ENCODE measurements around the gene B4GALNT4.
"Not testable (repeated sequence)": the region's sequence is repeated elsewhere in the genome, so short reads cannot be mapped to it uniquely, and the experiment has no call there.

B4GALNT4 gene

DNA sequence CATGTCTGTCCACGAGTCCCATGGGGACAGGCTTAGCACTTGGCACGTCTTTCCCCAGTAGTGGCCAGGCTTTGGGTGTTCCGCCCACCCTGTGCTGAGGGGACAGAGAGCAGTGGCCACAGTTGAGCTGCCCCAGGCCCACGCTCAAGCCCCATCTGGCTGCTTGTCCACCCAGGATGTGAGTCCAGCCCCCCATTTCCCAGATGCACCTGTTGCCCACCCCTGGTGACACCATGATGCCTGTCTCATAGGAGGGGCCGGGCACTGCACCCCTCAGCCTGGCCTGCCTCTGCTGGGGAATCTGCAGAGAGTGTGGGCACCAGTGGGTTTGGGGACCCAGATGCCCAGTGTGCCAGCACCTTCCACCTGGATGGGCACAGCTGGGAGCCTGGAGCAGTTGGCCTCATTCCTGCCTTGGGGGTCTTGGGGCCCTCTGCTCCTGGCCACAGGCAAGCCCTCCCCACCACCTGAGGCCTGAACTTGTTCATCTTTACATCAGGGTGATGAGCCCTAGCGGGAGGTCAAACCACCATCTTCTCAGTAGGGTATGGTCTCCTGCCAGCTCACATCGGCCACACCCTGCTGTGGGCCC lies 39.8 kb downstream of the B4GALNT4 start:
- no peak for DNase-seq

DNA sequence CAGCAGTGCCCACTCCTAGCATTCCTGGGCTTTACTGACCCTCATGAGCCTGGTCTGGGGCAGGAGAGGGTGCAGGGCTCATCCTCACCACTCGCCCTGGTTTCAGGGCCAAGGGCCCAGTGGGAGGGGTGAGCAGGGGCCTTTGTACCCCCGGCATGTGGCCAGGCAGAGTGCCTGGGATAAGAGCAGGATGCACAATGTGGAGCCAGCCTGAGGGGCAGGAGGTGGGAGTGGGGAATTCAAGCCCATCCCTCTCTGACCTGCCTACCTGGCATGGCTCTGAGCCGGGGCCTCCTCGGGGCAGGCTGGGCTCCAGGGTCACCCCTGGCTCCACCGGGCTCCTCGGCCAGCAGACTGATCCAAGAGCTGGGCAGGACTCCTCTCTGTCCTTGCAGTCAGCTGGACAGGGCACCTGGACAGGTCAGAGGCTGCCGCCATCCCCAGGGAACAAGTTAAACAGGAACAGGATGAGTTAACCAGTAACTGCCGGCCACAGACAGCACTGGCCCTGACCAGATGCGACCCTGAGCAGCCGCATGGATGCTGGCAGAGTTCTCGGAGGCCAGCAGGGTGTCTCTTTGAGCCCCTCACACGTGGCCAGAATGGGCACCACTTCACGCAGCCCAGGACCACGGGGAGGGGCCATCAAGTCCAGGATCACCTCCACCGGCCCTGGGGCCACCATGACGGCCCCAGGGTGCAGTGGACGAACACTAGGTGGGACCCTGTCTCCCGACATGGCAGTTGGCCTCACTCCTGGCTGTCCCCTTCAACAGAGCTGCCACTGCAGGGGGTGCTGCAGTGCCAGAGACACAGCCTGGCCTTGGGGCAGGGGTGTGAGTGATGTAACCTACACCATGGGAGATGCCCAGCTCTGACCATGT lies 40.5 kb downstream of the B4GALNT4 start:
- no peak for DNase-seq

DNA sequence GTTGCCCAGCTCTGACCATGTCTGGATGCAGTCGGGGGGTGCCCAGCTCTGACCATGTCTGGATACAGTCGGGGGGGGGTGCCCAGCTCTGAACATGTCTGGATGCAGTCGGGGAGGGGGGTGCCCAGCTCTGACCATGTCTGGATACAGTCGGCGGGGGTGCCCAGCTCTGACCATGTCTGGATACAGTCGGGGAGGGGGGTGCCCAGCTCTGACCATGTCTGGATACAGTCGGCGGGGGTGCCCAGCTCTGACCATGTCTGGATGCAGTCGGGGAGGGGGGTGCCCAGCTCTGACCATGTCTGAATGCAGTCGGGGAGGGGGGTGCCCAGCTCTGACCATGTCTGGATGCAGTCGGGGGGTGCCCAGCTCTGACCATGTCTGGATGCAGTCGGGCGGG lies 41.4 kb downstream of the B4GALNT4 start:
- not testable (repeated sequence) for DNase-seq

DNA sequence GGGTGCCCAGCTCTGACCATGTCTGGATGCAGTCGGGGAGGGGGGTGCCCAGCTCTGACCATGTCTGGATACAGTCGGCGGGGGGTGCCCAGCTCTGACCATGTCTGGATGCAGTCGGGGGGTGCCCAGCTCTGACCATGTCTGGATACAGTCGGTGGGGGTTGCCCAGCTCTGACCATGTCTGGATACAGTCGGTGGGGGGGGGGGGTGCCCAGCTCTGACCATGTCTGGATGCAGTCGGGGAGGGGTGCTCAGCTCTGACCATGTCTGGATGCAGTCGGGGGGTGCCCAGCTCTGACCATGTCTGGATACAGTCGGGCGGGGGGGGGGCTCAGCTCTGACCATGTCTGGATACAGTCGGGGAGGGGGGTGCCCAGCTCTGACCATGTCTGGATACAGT lies 42.2 kb downstream of the B4GALNT4 start:
- DNase-seq = not testable (repeated sequence)

DNA sequence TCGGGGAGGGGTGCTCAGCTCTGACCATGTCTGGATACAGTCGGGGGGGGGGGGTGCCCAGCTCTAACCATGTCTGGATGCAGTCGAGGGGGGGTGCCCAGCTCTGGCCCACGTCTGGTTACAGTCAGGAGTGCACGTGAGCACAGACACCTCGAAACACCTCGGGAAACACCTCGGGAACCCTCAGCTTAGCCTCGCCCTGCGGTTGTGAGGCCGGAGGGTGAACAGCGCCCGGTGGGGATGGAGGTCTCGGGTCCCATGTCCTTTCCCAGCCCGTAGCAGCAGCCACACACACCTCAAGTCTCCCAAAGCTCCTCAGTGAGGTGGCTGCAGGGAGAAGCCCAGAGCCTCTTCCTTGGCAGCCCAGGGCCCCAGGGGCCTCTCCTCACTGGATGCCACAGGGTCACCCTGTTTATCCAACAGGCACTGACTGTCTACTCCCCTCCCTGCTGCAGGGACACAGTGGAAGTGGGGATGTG lies 43.4 kb downstream of the B4GALNT4 start:
- no peak for DNase-seq

DNA sequence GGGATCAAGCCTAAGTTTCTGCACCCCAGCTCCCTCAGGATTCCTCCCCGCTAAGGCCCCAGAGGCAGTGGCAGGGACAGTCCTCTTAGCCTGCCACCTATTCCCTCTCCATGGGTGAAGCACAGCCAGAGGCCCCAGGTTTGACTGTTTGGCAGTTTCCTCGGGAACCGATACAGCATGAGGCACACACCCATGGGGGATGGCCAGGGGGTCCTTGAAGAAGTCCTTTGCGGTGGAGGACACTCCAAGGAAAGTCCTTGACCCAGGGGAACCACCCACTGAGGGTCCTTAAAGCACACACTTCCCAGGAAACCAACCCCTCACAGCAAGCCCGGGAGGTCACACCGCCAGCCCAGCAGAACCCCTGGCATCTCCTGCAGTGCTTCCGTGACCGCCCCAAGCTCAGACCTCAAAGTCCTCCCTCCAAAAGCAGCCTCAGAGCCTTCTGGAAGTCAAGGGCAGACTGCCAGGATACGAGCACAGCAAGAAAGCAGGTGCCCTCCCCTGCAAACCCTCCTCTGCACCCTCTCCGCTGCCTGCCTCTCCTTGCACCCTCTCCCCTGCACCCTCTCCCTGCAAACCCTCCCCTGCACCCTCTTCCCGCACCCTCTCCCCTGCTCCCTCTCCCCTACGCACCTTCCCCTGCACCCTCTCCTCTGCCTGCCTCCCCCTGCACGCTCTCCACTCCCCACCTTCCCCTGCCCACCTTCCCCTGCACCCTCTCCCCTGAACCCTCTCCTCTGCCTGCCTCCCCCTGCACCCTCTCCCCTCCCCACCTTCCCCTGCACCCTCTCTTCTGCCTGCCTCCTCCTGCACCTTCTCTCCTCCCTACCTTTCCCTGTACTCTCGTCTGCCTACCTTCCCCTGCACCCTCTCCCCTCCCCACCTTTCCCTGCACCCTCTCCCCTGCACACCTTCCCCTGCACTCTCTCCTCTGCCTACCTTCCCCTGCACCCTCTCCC lies 44.1 kb downstream of the B4GALNT4 start:
- no peak for DNase-seq

DNA sequence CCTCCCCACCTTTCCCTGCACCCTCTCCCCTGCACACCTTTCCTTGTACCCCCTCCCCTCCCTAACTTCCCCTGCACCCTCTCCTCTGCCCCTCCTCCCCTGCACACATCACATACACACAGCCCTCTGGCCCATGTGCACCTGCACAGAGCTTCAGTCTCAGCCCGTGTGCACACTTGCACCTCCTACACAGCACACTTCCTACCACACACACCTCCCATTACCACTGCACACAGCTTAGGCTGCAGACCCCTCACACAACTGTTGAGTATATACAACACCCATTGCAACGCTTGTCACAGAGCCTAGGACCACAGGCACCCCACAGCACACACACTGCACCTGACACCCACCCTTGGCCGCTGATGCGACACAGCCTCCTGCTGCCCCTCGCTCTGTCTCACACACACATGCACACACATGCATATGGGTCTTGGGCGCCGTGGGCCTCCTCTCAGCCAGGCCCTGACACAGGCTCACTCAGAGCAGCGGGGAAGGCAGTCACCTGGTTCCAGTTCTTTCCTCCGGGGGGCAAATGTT lies 45.1 kb downstream of the B4GALNT4 start:
- DNase-seq = no peak

DNA sequence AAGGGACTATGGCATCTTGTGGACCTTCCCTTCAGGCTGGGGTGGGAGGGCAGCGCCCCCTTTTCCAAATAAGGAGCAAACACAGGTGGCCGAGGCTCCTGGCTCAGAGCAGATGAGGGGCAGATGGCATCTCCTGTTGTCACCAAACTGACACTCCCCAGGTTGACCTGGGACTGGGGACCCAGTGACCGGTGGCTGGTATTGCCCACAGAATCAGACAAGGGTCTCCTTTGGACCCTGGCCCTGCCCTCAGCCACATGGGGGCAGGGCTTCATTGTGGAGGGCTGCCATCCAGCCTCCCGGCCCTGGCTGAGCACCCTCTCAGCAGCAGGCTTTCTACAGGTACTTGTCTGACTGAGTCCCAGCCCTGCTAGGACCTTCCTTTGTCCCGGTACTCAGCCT lies 46.3 kb downstream of the B4GALNT4 start:
- no peak for DNase-seq

DNA sequence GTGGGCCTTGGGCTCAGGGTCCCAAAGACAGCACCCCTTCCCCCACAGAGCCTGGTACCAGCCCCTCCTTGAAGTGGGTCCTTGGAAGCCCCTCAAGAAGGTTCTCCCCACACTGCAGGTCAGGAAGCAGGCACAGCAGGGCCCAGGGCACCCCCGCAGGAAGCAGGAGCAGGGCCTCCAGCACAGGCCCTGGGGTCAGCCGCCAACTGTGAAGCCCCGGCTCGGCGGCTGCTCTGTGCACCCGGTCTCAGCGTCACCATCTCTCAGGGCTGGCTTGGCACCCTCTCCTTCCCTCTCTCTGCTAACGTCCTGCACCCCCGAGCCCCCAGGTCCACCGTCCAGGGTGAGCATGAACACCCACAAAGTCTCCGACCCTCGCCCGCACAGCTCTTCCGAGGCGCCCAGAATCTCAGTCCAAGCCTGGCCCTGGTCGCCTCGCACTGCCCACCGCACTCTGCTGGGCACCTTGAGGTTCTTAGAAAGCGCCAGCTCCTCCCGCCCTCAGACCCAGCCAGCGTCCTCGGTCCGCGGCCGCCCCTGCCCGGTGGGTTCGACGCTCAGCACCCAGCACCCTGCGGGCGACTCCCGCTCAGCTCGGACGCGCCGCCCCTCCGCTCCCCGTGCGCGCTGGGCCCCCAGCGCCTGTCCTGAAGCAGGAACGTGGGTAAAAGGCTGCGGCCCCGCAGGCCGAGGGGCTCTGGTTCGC lies 46.9 kb downstream of the B4GALNT4 start:
- no peak for DNase-seq

DNA sequence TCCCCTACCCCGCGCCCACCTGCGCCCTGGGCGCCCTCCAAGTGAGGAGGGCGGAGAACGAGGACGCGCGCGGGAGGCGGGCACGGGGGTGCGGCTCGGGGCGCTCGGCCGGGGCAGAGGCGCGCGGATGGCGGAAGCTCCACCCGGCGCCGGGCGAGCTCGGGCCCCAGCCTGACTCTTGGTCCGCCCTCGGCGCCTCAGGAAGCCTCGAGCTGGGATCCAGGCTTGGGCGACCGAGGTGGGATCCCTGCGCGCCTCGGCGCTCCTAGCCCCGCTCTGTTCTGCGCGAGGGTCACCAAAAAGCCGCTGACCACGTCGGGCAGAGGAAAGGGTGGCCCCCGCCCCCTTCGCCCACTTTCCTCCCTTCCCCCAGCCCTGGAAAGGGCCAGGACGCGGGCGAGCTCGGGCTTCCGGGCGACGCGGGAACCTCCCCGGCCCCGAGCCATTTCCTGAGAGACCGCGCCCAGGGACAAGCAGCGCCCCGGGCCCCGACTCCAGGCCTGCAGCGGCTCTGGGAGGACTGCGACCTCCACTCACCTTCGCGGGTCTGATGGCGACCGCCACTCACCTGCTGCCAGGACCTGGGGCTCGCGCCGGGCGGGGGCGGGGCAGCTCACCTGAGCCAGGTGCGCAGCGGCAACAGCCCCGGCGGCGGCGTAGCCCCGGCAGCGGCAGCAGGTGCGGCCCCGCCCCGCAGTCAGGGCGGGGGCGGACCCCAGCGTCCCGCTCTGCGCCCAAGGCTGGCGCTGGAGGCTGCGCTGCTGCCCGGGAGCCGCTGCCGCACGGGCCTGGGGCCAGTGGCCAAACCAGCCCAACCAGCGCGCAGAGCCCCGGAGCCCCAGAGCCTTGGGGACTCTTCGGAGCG lies 47.7 kb downstream of the B4GALNT4 start:
- no peak for DNase-seq

DNA sequence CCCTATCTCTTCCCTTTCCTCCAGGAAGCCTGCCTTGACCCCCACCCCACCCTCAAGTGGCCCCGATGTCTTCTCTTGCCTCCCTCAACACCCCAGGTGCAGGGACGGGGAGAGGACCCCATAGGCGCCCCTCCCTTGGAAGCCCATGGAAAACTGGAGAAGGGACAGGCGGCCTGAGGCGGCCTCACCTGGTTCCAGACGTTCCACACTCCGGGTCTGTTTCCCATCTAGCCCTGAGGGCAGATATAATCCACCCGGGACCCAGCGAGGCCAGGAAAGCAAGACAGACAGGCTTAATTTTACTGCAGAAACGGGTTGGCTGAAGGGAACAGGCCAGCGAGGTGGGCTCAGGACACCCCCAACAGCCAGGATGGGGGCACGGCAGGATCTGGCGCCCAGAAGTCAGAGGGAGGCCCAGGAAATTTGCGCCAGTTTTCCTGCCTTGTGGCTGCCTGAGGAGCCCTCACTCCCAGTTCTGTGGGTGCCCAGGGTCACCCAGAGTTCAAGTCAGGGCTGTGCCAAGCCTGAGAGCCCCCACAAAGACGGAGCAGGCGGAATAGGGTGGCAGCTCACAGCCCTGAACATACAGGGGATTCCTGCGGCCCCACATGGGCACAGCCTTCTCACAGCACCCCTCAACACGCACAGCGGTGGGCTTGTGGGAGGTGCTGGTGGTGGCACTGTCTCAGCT lies 48.5 kb downstream of the B4GALNT4 start:
- DNase-seq = no peak

DNA sequence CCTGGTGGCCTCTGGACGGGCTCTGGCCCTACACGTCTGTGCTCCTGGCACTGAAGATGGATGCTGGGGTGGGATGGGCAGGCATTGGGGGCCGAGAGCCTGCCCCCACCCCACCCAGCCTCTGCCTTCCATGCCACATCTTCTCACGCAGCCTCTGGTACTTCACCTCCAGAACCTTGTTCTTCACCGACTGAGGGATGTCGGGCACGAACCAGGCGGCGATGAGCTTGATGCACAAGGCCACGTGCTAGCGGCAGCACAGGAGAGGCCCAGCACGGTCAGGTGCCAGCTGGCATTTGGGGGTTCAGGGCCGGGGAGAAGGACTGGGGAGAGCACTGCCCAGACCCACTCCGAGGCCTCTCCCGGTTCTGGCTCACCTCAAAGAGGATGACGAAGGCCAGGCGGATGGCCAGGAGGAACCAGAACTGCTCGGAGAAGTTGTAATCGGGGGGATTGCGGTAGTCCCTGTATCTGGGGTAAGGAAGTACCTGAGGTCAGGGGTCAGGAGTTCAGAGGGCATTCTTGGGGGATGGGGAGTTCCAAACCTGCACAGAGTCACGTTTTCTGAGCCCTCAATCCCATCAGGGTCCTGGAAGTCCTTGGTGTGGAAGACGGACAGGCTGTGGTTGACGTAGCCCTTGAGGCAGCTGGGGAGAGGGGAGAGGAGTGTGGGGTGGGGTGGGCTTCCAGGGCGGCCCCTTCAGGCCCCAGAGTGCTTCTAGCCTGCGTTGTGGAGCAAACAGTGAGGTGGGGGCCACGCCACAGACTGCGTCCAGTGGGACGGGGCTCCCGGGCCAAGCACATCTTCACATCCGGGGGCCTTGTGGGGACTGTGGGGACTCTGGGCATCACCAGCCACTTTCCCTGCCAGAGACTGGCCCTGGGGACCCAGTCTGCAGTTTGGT lies 49.3 kb downstream of the B4GALNT4 start:
- no peak for DNase-seq

DNA sequence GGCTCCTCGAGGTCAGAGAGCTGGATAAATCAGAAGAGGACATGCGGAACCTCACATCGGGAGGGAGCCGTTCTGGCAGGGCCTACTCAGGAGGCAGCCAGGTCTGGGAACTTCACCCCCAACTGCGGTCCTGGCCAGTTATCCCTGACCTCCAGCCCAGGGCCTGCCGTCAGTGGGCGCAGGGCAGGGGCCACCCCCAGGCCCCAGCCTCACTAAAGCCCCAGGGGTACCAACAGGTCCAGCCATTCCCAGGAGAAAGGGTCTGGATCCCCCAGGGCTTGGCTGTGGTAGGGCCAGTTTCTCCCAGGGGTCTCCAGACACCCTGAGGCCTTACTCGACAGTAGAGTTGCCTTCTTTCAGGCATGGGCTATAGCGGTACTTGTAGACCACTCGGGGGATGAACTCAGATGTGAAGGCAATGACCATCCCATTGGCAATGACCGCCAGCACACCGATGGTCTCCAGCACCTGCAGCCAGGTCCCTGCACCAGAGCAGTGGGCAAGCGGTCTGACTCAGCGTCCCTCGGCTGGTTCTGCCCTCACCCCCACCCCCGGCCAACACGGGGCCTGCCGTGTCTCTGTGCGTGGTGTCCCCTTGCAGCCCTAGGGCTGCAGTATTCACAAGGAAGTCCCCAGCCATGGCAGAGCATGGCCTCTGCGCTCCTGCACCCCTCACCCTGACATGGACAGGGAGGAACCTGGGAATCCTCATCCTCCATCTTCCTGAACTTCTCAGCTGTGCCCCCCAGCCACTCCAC lies 50.1 kb downstream of the B4GALNT4 start:
- no peak for DNase-seq

DNA sequence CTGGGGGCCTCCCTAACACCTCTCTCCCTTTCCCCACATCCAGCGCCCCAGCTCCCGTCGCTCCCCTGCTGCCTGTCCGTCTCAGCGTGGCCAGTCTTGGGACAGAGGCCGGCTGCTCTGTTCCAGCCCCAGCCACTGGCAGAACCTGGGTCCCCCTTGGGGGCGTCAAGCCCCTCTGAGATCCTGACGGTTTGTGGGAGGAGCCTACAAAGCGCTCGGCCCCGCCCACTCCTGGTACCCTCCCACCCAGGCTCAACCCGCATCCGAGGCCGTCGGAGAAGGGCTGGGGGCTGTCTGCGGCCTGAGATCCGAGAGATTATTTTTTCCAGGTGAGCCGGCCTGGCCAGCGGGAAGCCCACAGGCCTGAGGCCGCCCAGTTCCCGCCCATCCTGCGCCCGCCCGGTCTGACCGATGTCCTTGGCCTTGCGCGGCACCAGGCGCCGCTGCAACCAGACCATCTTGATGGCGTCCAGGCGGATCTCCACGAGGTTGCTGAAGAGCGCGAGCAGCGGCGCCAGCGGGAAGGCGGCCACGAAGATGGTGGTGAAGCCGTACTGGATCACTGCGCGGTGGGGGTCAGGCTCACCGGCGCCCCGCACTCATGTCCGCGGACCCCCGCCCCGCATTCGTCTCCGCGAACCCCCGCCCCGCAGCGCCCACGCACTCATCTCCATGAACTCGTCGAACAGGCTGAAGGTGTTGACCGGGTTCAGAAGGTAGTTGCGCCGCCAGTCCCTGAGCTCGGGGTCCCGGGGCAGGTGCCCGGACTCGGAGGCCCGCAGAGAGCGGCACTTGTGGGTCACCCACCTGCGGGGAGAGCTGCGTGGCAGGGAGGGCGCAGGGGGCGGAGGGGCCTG lies 51.0 kb downstream of the B4GALNT4 start:
- no peak for DNase-seq

DNA sequence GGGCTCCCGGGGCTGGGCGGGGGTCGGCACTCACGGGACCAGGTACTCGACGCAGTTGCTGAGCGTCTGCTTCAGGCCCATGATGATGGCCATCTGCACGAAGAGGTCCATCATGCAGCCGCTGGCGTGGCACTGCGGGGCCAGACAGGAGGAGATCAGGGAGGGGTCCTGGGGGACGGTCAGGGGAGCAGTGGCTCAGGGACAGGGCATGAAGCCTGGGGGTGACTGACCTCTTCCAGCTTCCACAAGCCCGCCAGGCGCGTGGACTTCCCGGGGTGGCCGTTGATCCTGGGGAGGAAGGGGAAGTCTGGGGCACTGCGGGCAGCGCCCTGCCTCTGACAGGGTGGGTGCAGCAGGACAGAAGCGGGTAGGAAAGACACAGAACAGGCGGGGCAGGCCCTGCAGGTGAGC lies 51.6 kb downstream of the B4GALNT4 start:
- no peak for DNase-seq

DNA sequence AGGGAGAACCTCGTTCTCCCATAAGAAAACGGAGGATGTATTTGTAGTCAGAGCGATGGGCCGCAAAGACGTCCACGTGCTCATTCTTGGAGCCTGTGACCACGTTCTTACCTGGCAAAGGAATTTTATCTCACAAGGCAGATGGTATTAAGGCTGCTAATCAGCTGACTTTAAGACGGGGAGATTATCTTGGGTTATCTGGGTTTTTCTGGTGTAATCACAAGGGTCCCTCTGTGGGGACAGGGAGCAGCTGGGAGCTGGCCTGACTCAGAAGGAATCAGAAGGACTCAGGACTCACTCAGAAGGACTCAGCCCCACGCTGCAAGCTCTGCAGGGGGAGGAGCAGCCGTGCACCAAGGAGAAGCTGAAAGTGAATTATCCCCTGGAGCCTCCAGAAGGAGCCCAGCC lies 53.0 kb downstream of the B4GALNT4 start:
- no peak for DNase-seq

DNA sequence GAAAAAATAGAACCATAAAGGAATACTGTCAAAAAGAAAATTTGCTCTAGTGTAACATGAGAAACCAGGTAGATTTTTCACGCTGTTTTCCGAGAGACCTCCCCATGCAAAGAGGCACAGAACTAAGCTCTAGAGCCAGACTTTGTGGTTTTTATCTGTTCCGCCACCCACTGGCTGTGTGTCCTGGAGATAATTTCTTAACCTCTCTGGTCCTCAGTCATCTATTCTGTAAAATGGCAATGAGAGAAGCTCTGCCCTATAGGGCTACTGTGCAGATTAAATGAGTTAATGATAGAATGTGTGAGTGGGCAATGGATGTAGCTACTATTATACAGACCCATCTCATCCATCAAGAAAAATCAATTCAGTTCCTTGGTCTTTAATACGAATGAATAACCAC lies 54.9 kb downstream of the B4GALNT4 start:
- no peak for DNase-seq

DNA sequence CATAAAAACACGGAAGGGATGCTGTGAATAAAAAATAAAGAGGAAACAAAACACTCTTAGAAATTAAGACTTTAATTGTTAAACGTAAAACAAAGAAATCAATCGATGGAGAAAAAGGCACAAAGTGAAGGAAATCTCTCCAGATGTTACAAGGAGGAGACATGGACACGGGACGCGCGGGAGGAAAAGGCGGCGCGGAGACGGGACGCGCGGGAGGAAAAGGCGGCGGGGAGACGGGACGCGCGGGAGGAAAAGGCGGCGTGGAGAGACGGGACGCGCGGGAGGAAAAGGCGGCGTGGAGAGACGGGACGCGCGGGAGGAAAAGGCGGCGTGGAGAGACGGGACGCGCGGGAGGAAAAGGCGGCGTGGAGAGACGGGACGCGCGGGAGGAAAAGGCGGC lies 55.5 kb downstream of the B4GALNT4 start:
- not testable (repeated sequence) for DNase-seq
